IPS-20b (cell line): ENCODE measurements around the gene KLHL29.
A peak's percentile ranks its signal among the peaks of the same experiment; 100 is the strongest.
"Not testable (repeated sequence)": the region's sequence is repeated elsewhere in the genome, so short reads cannot be mapped to it uniquely, and the experiment has no call there.

Source experiments
- H3K27ac ChIP-seq: one replicate; pipeline ENCODE4 v1.5.1; 2013; ENCODE audit warnings: low read length
- H3K27me3 ChIP-seq: 2 replicates; pipeline ENCODE4 v1.6.1; 2013; ENCODE audit warnings: mild to moderate bottlenecking, low read length, inconsistent platforms; ENCODE audit not compliant: insufficient read depth
- H3K36me3 ChIP-seq: 2 replicates; pipeline ENCODE4 v1.6.1; 2013; ENCODE audit warnings: low read depth, mild to moderate bottlenecking, inconsistent platforms, low read length, moderate library complexity; ENCODE audit not compliant: insufficient read depth
- H3K4me1 ChIP-seq: 2 replicates; pipeline ENCODE4 v1.6.1; 2013; ENCODE audit warnings: mild to moderate bottlenecking, control low read depth, inconsistent platforms, low read length, moderate library complexity; ENCODE audit not compliant: insufficient read depth
- H3K4me3 ChIP-seq: 2 replicates; pipeline ENCODE4 v1.5.1; 2013; ENCODE audit warnings: mild to moderate bottlenecking, low read length, inconsistent platforms
- H3K9ac ChIP-seq: 2 replicates; pipeline ENCODE4 v1.6.1; 2013; ENCODE audit warnings: low read depth, mild to moderate bottlenecking, inconsistent platforms, low read length, moderate library complexity
- H3K9me3 ChIP-seq: 2 replicates; pipeline ENCODE4 v1.6.1; 2013; ENCODE audit warnings: mild to moderate bottlenecking, low read depth, low read length, inconsistent platforms; ENCODE audit not compliant: insufficient read depth

KLHL29 gene

DNA sequence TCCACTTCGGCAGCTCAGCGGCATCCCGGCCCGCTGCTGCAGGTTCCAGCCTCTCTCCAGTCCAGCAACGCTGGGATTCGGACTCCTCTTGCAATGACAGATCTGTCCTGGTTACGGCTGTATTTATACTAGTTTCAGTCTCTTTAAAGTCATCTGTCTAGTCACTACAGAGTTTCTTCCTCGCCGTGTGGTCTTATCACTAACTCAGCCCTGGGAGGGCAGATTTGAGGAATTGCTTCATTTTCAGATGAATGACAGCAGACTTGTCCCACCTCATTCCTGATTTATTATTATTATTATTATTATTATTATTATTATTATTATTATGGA is 2.2 kb downstream of the KLHL29 start:
- Histone ChIP-seq H3K27ac (no peak overlapping the region), H3K36me3 (no peaks in the 10 kb centered on the region), H3K9ac (no peak overlapping the region), H3K4me1 (no peaks in the 10 kb centered on the region), H3K27me3 (peaks cover 72% of the 10 kb centered on the region), H3K9me3 (no peaks in the 10 kb centered on the region), H3K4me3 (peak overlapping the region; percentile 78)

GRCh38 chr2:23387845-23388244 is 2.9 kb downstream of the KLHL29 start:
- Histone ChIP-seq H3K4me1 (no peaks in the 10 kb centered on the region), H3K27me3 (peaks cover 65% of the 10 kb centered on the region), H3K27ac (no peak overlapping the region), H3K4me3 (no peak overlapping the region), H3K9me3 (no peaks in the 10 kb centered on the region), H3K36me3 (no peaks in the 10 kb centered on the region), H3K9ac (no peak overlapping the region)

- Histone ChIP-seq H3K36me3 (no peaks in the 10 kb centered on the region), H3K9me3 (no peaks in the 10 kb centered on the region), H3K9ac (no peak overlapping the region), H3K27me3 (peaks cover 61% of the 10 kb centered on the region), H3K27ac (no peak overlapping the region), H3K4me1 (no peaks in the 10 kb centered on the region), H3K4me3 (no peak overlapping the region)
Measured at GRCh38 chr2:23388294-23388693, 3.3 kb downstream of the KLHL29 start.

DNA sequence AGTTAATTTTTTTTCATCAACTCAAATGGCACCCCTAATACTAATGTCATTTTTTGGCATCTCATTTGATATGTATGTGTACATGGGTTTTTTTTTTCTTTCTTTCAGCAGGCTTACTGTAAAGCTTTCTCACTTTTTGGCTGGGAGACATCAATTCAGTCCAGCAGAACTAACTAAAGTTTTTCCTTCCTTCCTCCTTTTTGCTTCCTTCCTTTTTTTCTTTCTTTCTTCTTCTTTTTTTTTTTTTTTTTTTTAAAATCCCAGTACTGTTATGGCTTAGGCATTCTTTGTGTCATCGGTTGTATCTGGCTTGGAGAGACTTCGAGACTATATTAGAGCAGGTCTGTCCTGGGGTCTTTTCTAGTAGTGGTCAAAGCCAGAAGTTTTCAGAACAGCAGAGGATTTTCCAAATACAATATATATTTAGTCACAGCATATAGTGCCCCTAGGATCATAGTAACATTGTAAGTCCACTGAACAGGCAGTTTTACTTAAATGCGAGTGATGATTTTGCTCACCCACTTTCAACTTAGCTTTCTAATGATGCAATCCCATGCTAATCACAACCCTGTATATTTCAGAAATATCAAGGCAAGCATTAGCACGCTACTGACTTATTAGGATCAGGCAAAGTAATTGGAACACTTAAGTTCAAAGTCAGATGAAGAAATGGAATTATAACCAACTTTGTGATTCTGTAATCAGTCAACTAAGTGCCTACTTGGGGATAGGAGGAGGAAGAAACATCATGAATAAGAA is 4.0 kb downstream of the KLHL29 start:
- no peaks in the 10 kb centered on the region for H3K4me1 ChIP-seq
- H3K27me3 ChIP-seq = peaks cover 54% of the 10 kb centered on the region

DNA sequence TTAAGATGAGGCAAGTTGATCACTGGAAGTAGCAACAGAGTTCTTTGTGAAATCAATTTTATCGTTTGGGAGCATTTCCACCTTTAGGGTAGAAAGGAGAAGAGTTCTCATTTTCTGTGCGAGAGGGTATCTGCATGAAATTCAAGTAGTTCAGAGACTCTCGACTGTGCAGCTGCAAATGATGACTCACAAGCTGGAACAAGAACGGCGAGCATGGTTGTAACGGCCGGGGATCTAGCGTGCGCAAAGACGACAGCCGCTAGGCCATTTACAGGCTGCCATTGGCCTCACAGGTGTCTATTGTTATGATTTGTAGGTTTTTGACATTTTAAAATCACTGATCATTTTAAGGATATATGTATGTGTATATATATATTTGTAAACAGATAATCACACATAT is 5.2 kb downstream of the KLHL29 start:
- Histone ChIP-seq H3K36me3 (no peaks in the 10 kb centered on the region), H3K4me1 (0 out of 2 replicates have a peak, but pooled peaks cover 3% of the 10 kb centered on the region), H3K27me3 (peaks cover 46% of the 10 kb centered on the region), H3K9me3 (no peaks in the 10 kb centered on the region), H3K9ac (no peak overlapping the region), H3K4me3 (no peak overlapping the region), H3K27ac (no peak overlapping the region)

More for the DNA sequence above, 4.0 kb downstream of the KLHL29 start:
- no peaks in the 10 kb centered on the region for H3K9me3 ChIP-seq
- H3K9ac ChIP-seq = no peak overlapping the region
- no peak overlapping the region for H3K27ac ChIP-seq
- no peak overlapping the region for H3K4me3 ChIP-seq
- H3K36me3 ChIP-seq = no peaks in the 10 kb centered on the region

- peaks cover 37% of the 10 kb centered on the region for H3K27me3 ChIP-seq
- H3K4me3 ChIP-seq, H3K9me3 ChIP-seq, H3K27ac ChIP-seq, H3K36me3 ChIP-seq, H3K4me1 ChIP-seq, H3K9ac ChIP-seq: not testable (repeated sequence)
Measured at GRCh38 chr2:23391237-23391736, 6.3 kb downstream of the KLHL29 start.

GRCh38 chr2:23393722-23394121 is 8.7 kb downstream of the KLHL29 start:
- Histone ChIP-seq H3K9ac (no peak overlapping the region), H3K36me3 (no peaks in the 10 kb centered on the region)

DNA sequence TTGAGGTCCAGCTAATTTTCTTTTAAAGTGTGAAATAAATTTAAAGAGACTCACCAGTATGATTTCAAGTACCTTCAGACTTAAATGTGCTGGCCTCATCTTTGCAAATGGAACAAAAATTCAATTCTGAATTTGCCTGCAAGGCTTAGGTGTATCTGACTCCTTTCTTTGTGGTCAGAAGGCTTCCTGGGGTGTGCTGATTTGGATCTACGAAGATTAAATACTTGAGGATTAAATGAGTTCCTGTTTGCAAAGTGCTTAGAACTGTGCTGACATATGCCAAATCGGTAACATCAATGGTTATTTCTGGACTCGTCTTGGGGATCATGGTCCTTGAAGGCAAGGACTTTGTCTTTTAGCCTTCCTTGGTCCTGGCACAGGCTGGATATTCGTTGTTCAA is 9.7 kb downstream of the KLHL29 start:
- Histone ChIP-seq H3K36me3 (no peaks in the 10 kb centered on the region), H3K27me3 (peaks cover 3% of the 10 kb centered on the region), H3K9ac (no peak overlapping the region), H3K4me3 (no peak overlapping the region), H3K9me3 (no peaks in the 10 kb centered on the region), H3K27ac (no peak overlapping the region), H3K4me1 (0 out of 2 replicates have a peak, but pooled peaks cover 3% of the 10 kb centered on the region)

More at GRCh38 chr2:23393722-23394121, 8.7 kb downstream of the KLHL29 start:
- H3K9me3 ChIP-seq = no peaks in the 10 kb centered on the region
- H3K27me3 ChIP-seq = peaks cover 13% of the 10 kb centered on the region
- H3K27ac ChIP-seq = no peak overlapping the region
- no peak overlapping the region for H3K4me3 ChIP-seq
- 0 out of 2 replicates have a peak, but pooled peaks cover 3% of the 10 kb centered on the region for H3K4me1 ChIP-seq

DNA sequence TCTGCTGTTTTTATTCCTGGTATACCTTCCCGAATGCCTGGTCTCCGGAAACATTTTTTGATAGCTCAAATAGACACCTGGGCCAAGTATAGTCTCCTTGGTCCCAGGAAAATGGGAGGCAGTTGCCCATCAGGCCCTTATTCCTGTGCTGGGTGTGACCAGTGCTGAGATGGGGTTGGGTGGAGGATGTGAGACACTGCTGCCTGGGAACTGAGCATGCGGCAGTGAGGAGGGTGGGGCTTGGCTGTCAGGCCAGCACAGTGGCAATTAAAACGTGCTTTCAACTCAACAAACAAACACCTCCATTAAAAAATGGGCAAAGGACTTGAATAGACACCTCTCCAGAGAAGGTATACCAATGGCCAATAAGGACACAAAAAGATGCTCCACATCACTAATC is 12.5 kb downstream of the KLHL29 start:
- H3K27me3 ChIP-seq = no peaks in the 10 kb centered on the region
- H3K9ac ChIP-seq = no peak overlapping the region
- no peak overlapping the region for H3K27ac ChIP-seq
- H3K36me3 ChIP-seq = no peaks in the 10 kb centered on the region
- H3K4me1 ChIP-seq = 0 out of 2 replicates have a peak, but pooled peaks cover 3% of the 10 kb centered on the region
- no peak overlapping the region for H3K4me3 ChIP-seq
- H3K9me3 ChIP-seq = no peaks in the 10 kb centered on the region

DNA sequence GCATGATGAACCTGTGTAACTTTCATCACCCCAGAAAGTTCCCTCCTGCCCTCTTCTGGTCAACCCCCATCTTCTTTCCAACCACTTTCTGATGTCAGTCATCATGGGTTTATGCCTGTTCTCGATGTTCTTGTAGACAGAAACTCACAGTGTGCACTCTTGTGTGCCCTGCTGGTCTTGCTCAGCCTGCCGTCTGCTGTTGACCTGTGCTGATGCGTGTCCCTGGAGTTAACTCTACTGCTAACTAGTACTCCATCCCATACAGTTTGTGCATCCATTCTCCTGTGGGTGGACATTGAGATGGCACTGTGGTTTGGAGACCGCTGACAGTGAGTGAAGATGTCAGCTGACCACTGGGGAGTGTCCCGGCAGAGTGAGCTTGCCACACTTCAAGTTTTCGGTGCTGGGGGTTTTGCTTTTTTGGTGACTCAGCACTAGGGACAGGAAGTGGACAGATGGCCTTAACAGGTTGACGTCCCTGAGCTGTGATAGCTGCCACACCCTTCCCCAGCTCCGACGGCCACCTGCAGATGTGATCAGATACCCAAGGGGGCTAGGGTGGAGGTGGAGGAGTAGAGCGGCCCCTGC is 14.8 kb downstream of the KLHL29 start:
- Histone ChIP-seq H3K9me3 (no peaks in the 10 kb centered on the region), H3K27ac (no peak overlapping the region), H3K4me3 (no peak overlapping the region), H3K27me3 (no peaks in the 10 kb centered on the region), H3K36me3 (no peaks in the 10 kb centered on the region), H3K9ac (no peak overlapping the region), H3K4me1 (peaks cover 10% of the 10 kb centered on the region; the same call in 1 of the 2 replicates)

DNA sequence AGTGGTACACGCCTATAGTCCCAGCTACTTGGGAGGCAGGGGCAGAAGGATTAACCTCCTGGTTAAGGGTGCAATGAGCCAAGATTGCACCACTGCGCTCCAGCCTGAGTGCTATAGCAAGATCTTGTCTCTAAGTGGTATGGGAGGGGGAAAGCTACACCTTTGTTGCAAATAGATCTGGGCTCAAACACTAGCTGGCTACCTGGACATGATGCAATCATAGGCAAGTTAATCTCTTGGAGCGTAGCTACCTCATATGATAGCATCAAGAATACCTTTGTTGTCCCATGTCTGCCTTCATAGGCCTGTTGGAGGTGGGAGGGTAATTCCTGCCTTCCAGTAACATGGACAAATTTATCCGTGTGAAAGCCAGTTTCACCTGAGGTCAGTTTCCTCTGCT is 15.7 kb downstream of the KLHL29 start:
- peaks cover 14% of the 10 kb centered on the region; the same call in 1 of the 2 replicates for H3K4me1 ChIP-seq
- H3K27ac ChIP-seq = no peak overlapping the region
- no peaks in the 10 kb centered on the region for H3K9me3 ChIP-seq
- H3K27me3 ChIP-seq = no peaks in the 10 kb centered on the region
- no peak overlapping the region for H3K9ac ChIP-seq
- no peaks in the 10 kb centered on the region for H3K36me3 ChIP-seq
- no peak overlapping the region for H3K4me3 ChIP-seq
